B cell (primary cell): Measurements from ENCODE around the gene CCND2. TPM values are rescaled to one million over a fixed set of nuclear protein-coding genes. Genes with fewer than 3 reads are reported as not detected.

Experiments used
- ATAC-seq: fragments of 200-7000 bp; cut with Tn5 transposase; one replicate; pipeline ENCODE4 v1.10.0; 2021; ENCODE audit warnings: low read depth, mild to moderate bottlenecking, moderate number of reproducible peaks, moderate library complexity
- CTCF ChIA-PET: fragments of 350-600 bp; sonication (Branson Sonifier 250); formaldehyde crosslinking; loops from one replicate; lab custom pipeline; 2021; ENCODE audit warnings: antibody characterized with exemption, inconsistent platforms; lab: Charles Lee
- POLR2A ChIA-PET: fragments of 350-600 bp; sonication (Branson Sonifier 250); formaldehyde crosslinking; loops from one replicate; lab custom pipeline; 2021; ENCODE audit warnings: antibody characterized with exemption; lab: Charles Lee
- DNase-seq: peaks from one replicate; pipeline ENCODE4 v3.0.0; 2013
- H2AFZ ChIP-seq: 2 replicates; pipeline ENCODE4 v1.6.1; 2012; ENCODE audit warnings: mild to moderate bottlenecking, low read depth, low read length; ENCODE audit not compliant: insufficient read depth, poor library complexity, severe bottlenecking
- H3K27ac ChIP-seq, 2 donors: 1 replicate in 1 of 2; 2 replicates in 1 of 2; pipeline ENCODE4 v1.5.1; 2012 to 2013; ENCODE audit warnings: low read length in 2 of 2, mild to moderate bottlenecking in 2 of 2, moderate library complexity in 1 of 2
- H3K27me3 ChIP-seq, 4 experiments: fragments of 200-600 bp in 1 of 4; sonication (generic) in 1 of 4; replicated peaks in 1 of 4; 1 replicate in 2 of 4; 2 replicates in 2 of 4; pipeline versions ENCODE4 v1.6.1 to v1.7.0; 2013 to 2016; ENCODE audit warnings: low read length in 3 of 4, mild to moderate bottlenecking in 2 of 4, mixed read lengths in 1 of 4, moderate library complexity in 1 of 4; ENCODE audit not compliant: insufficient read depth in 4 of 4, control insufficient read depth in 3 of 4; ENCODE audit errors: control extremely low read depth in 1 of 4
- H3K36me3 ChIP-seq, 2 experiments: replicated peaks in 1 of 2; 1 replicate in 1 of 2; 2 replicates in 1 of 2; pipeline versions ENCODE4 v1.6.1 to v1.7.1; 2013; ENCODE audit warnings: low read length in 1 of 2; ENCODE audit not compliant: insufficient read depth in 2 of 2, control insufficient read depth in 1 of 2; ENCODE audit errors: control extremely low read depth in 1 of 2, extremely low read depth in 1 of 2
- H3K4me1 ChIP-seq, 2 donors: fragments of 200-600 bp in 1 of 2; sonication (generic) in 1 of 2; 1 replicate in 1 of 2; 2 replicates in 1 of 2; pipeline versions ENCODE4 v1.5.1 to v1.6.1; 2013 to 2017; ENCODE audit warnings: low read length in 2 of 2; ENCODE audit not compliant: control insufficient read depth in 2 of 2, insufficient read depth in 2 of 2
- H3K4me2 ChIP-seq: replicated peaks from 2 replicates; pipeline ENCODE3; 2012; ENCODE audit warnings: mild to moderate bottlenecking, low read depth, low read length; ENCODE audit not compliant: poor library complexity, severe bottlenecking
- H3K4me3 ChIP-seq, 5 experiments: fragments of 200-600 bp in 1 of 5; sonication (generic) in 1 of 5; 1 replicate in 3 of 5; 2 replicates in 2 of 5; pipeline versions ENCODE4 v1.5.1 to v1.7.0; 2011 to 2016; ENCODE audit warnings: low read length in 4 of 5, mild to moderate bottlenecking in 4 of 5, low read depth in 2 of 5, control low read depth in 1 of 5, moderate library complexity in 1 of 5; ENCODE audit not compliant: insufficient read depth in 1 of 5; ENCODE audit errors: control extremely low read depth in 1 of 5, extremely low read depth in 1 of 5
- H3K79me2 ChIP-seq: fragments of 200-600 bp; sonication (generic); one replicate; pipeline ENCODE4 v1.6.0; 2016; ENCODE audit warnings: low read length; ENCODE audit not compliant: control insufficient read depth, insufficient read depth
- H3K9ac ChIP-seq: fragments of 200-600 bp; sonication (generic); 2 replicates; pipeline ENCODE4 v1.6.1; 2017; ENCODE audit warnings: mild to moderate bottlenecking, low read length, moderate library complexity
- H3K9me3 ChIP-seq, 3 donors: one replicate each; pipeline versions ENCODE4 v1.6.1 to v1.7.1; 2013; ENCODE audit warnings: low read length in 2 of 3; ENCODE audit not compliant: control insufficient read depth in 2 of 3, insufficient read depth in 1 of 3; ENCODE audit errors: control extremely low read depth in 1 of 3
- H4K20me1 ChIP-seq: 2 replicates; pipeline ENCODE4 v1.6.0; 2012; ENCODE audit warnings: mild to moderate bottlenecking, low read length; ENCODE audit not compliant: insufficient read depth, control insufficient read depth, poor library complexity, severe bottlenecking
- H3K27ac Mint-ChIP-seq: one replicate; pipeline ENCODE4 v1.8.0; 2021; ENCODE audit warnings: mixed read lengths
- H3K27me3 Mint-ChIP-seq: one replicate; pipeline ENCODE4 v1.8.0; 2021; ENCODE audit warnings: mixed read lengths
- H3K4me1 Mint-ChIP-seq: one replicate; pipeline ENCODE4 v1.8.0; 2021; ENCODE audit warnings: mixed read lengths
- H3K4me3 Mint-ChIP-seq: one replicate; pipeline ENCODE4 v1.8.0; 2021; ENCODE audit warnings: mixed read lengths
- H3K9me3 Mint-ChIP-seq: one replicate; pipeline ENCODE4 v1.8.0; 2022; ENCODE audit warnings: mixed read lengths; ENCODE audit not compliant: insufficient read depth
- CTCF ChIP-seq: fragments of 200-600 bp; IDR thresholded peaks from one replicate; pipeline ENCODE4 v1.8.0; 2022; ENCODE audit warnings: antibody characterized with exemption, mild to moderate bottlenecking
- EZH2 ChIP-seq: IDR thresholded peaks from 2 replicates; pipeline ENCODE4 v1.6.1; 2012; ENCODE audit warnings: borderline replicate concordance, low read depth, mild to moderate bottlenecking, moderate library complexity, low read length; ENCODE audit not compliant: insufficient read depth, poor library complexity, severe bottlenecking
- WGBS: methylation state at CpG from one replicate; pipeline ENCODE4 v1.1.5; 2013; ENCODE audit warnings: missing lambda C conversion rate; ENCODE audit not compliant: insufficient coverage; 5-methylcytosine and 5-hydroxymethylcytosine counted together
- intact Hi-C: fragments of 100-400 bp; cut with micrococcal nuclease; formaldehyde crosslinking; loops from one replicate; pipeline ENCODE4 v1.10.0; 2022
- polyA plus RNA-seq: library from polyadenylated mRNA; depleted of rRNA; stranded (reverse); fragments of >200 nt; gene quantifications from 2 replicates; pipeline ENCODE4 v1.2.3, GENCODE V29; 2012
- total RNA-seq, 2 donors: library from RNA; stranded (reverse); fragments of 120-200 nt in 1 of 2; gene quantifications; 1 replicate in 1 of 2; 2 replicates in 1 of 2; pipeline versions ENCODE4 v1.2.3 to v1.2.4, GENCODE V29; 2013 to 2022

CCND2 gene
- total and polyA plus RNA-seq, 2 donors (not counting 1 experiment from before 2014, with no cell fraction given): 9.2 to 20.6 TPM

GRCh38 chr12:4266990-4267389, 6.6 kb upstream of the CCND2 start:
- ATAC-seq (no peak), DNase-seq (no peak)
- Histone ChIP-seq H3K9ac (no peak overlapping the region), H2AFZ (no peak overlapping the region), H3K27ac (no peak overlapping the region), H3K4me1 (peaks cover 7 to 21% of the 10 kb centered on the region in 2 donors), H3K36me3 (no peaks in the 10 kb centered on the region), H3K27me3 (no peaks in the 10 kb centered on the region), H3K4me2 (no peak overlapping the region), H4K20me1 (no peaks in the 10 kb centered on the region), H3K4me3 (no peak overlapping the region), H3K79me2 (no peaks in the 10 kb centered on the region), H3K9me3 (no peaks in the 10 kb centered on the region)
- no CpG with 5 or more reads among the region's 2 CpGs for WGBS
- no peaks in the 10 kb centered on the region for H3K27me3 Mint-ChIP-seq
- TF ChIP-seq CTCF: no peak
- CTCF ChIA-PET: interaction anchor here (0.9 to 2.8 kb wide), 3 partner anchors 8 to 52 kb away, joined by 3 to 26 read pairs (median 3); no protein-coding TSS in a partner anchor
- POLR2A ChIA-PET: no interaction called here
- H3K9me3 Mint-ChIP-seq: no peaks in the 10 kb centered on the region
- intact Hi-C loops: loop anchor here (5.0 kb wide), 2 partner anchors 65 to 515 kb away; partner anchors contain the start of gene CRACR2A
- H3K4me3 Mint-ChIP-seq: no peak overlapping the region
- no peak overlapping the region for H3K27ac Mint-ChIP-seq
- peaks cover 26% of the 10 kb centered on the region for H3K4me1 Mint-ChIP-seq

GRCh38 chr12:4267704-4268328, 5.7 kb upstream of the CCND2 start:
- H3K27ac Mint-ChIP-seq: no peak overlapping the region
- intact Hi-C loops: loop anchor here (2.0 to 5.0 kb wide), 3 partner anchors 53 to 516 kb away; partner anchors contain the start of gene CRACR2A
- Histone ChIP-seq H3K9ac (no peak overlapping the region), H3K4me2 (peak overlapping the region; percentile 79), H3K4me3 (no peak overlapping the region), H3K27me3 (no peaks in the 10 kb centered on the region), H3K4me1 (peaks cover 14 to 29% of the 10 kb centered on the region in 2 donors), H2AFZ (peak overlapping the region; percentile 83), H3K79me2 (no peaks in the 10 kb centered on the region), H4K20me1 (no peaks in the 10 kb centered on the region), H3K9me3 (no peaks in the 10 kb centered on the region), H3K36me3 (no peaks in the 10 kb centered on the region), H3K27ac (no peak overlapping the region)
- no peaks in the 10 kb centered on the region for H3K27me3 Mint-ChIP-seq
- peaks cover 23% of the 10 kb centered on the region for H3K4me1 Mint-ChIP-seq
- DNase-seq: no peak
- peak overlapping the region; percentile 99 for H3K4me3 Mint-ChIP-seq
- POLR2A ChIA-PET: interaction anchor here (1.1 to 1.8 kb wide), 3 partner anchors 103 to 271 kb away, joined by 5 to 7 read pairs (median 6); no protein-coding TSS in a partner anchor
- ATAC-seq: no peak
- H3K9me3 Mint-ChIP-seq: no peaks in the 10 kb centered on the region
- no CpG with 5 or more reads among the region's 2 CpGs for WGBS
- CTCF ChIA-PET: interaction anchor here (0.6 to 10.7 kb wide), 13 partner anchors 9 to 383 kb away, joined by 3 to 116 read pairs (median 6); no protein-coding TSS in a partner anchor
- TF ChIP-seq EZH2: peak; percentile 11
- TF ChIP-seq CTCF: no peak
